Measurements from ENCODE around the gene KIF18A. TPM values are rescaled to one million over a fixed set of nuclear protein-coding genes. Genes with fewer than 3 reads are reported as not detected.

KIF18A gene
- total RNA-seq, 1 donor from 2014 or later, result 14.7 TPM

DNA sequence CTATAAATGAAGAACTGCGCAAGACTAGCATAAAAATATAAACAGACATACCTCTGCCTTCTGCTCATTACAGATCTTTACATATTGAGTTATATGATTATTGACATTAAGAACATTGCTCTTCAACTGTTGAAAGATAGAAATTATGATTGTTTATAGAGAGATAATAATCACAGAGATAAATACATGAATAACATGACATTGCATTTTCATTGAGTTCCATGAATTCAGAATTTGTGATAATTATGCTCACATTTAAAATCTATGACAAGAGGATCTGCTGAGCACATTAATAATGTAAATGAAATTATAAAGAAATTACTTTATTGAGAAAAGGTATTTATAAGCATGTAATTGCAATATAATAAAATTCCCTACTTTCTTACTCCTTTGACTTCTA is 24.8 kb downstream of the KIF18A start:
- H3K4me3 Mint-ChIP-seq, result no peak overlapping the region
- H3K27ac Mint-ChIP-seq, result no peak overlapping the region
- H3K4me1 Mint-ChIP-seq, result no peaks in the 10 kb centered on the region
- H3K27me3 Mint-ChIP-seq (ENCODE audit: low read depth), result no peaks in the 10 kb centered on the region
- DNase-seq (ENCODE audit: low spot score in 2 of 2, unreplicated experiment in 2 of 2), result no peak
- peaks cover 19% of the 10 kb centered on the region for H3K36me3 Mint-ChIP-seq
- no peaks in the 10 kb centered on the region for H3K9me3 Mint-ChIP-seq
- TF ChIP-seq CTCF (IDR thresholded peaks at IDR 0.05; ENCODE audit: unreplicated experiment), result no peak

DNA sequence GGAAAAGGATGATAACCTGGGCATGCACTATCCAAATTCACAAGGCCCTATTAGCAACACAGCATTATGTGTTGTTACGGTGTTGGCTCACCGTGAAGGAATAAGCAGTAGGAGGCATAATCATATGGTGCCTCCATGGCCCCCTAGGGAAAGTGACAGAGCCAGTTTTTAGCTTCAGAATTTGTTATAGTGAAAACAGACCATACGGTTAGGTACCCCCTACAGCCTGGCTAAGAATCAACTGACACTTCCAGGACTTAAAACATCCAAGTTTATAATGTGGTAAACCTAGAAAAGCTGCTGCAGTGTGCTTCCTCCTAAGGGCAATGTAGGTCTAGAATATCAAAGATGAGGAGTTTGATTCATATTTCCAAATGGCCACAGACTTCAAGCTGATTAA is 30.4 kb downstream of the KIF18A start:
- H3K27me3 Mint-ChIP-seq (ENCODE audit: low read depth), result no peaks in the 10 kb centered on the region
- no peak overlapping the region for H3K27ac Mint-ChIP-seq
- peaks cover 3% of the 10 kb centered on the region for H3K4me1 Mint-ChIP-seq
- H3K4me3 Mint-ChIP-seq, result no peak overlapping the region
- H3K9me3 Mint-ChIP-seq, result no peaks in the 10 kb centered on the region
- DNase-seq (ENCODE audit: low spot score in 2 of 2, unreplicated experiment in 2 of 2), result no peak
- no peak for TF ChIP-seq CTCF (IDR thresholded peaks at IDR 0.05; ENCODE audit: unreplicated experiment)
- H3K36me3 Mint-ChIP-seq, result peaks cover 9% of the 10 kb centered on the region

DNA sequence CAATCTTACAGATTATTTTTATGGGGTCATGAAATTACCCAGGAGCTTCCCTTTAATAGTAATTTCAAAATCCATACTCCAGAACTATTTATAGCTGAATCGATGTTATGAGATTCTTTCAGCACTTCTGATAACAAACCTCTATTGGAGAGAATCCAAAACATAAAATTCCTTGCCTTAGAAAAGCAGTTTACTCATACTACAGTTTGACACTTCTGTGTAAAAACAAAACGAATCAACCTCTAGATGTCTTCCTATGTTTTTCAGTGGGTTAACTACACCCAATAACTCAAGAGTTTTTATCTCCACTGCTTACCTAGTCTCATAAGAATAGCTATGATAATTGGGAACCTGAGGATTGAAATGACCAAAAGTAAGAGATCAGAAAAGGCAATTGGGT is 35.6 kb downstream of the KIF18A start:
- TF ChIP-seq CTCF (IDR thresholded peaks at IDR 0.05; ENCODE audit: unreplicated experiment), result no peak
- Mint-ChIP-seq H3K27me3 (ENCODE audit: low read depth) (no peaks in the 10 kb centered on the region), H3K4me3 (no peak overlapping the region), H3K4me1 (peaks cover 10% of the 10 kb centered on the region), H3K27ac (peak overlapping the region; percentile 32), H3K9me3 (no peaks in the 10 kb centered on the region), H3K36me3 (peaks cover 3% of the 10 kb centered on the region)
- DNase-seq (ENCODE audit: low spot score in 2 of 2, unreplicated experiment in 2 of 2), result no peak

DNA sequence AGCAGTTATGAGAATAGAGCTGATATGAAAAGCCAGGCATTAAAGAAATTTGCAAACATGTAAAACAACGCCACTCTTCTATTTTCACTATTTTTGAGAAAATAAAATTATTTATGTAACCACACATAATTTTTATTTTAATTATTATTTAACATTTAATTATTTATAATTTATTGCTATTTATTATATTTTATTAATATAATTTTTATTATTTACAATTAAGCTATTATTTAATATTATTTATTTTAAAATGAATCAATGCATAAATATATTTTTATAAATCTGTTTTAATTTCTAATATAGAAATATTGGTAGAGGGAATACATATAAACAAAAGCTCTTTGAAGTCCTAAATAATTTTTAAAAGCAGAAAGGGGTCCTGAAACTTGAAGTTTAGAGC is 36.7 kb downstream of the KIF18A start:
- H3K4me3 Mint-ChIP-seq, result no peak overlapping the region

DNA sequence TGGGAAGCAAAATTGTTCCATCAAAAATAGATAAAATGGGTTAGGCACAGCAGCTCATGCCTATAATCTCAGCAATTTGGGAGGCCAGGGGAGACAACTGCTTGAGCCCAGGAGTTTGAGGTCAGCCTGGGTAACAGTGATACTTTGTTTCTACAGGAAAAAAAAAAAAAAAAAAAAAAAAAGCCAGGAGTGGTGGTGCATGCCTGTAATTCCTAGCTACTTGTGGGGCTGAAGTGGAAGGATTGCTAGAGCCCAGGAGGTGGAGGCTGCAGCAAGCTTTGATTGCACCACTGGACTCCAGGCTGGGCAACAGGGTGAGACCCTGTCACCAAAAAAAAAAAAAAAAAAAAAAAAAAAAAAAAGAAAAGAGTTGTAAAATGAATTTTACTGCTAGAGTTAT is 49.6 kb downstream of the KIF18A start:
- no peak for TF ChIP-seq CTCF (IDR thresholded peaks at IDR 0.05; ENCODE audit: unreplicated experiment)
- Mint-ChIP-seq H3K36me3 (peaks cover 16% of the 10 kb centered on the region), H3K27me3 (ENCODE audit: low read depth) (no peaks in the 10 kb centered on the region), H3K27ac (no peak overlapping the region), H3K4me1 (peaks cover 4% of the 10 kb centered on the region), H3K9me3 (peaks cover 5% of the 10 kb centered on the region), H3K4me3 (no peak overlapping the region)
- DNase-seq (ENCODE audit: low spot score in 2 of 2, unreplicated experiment in 2 of 2), result no peak

More for the DNA sequence above, 36.7 kb downstream of the KIF18A start:
- Mint-ChIP-seq H3K4me1 (peaks cover 10% of the 10 kb centered on the region), H3K27ac (no peak overlapping the region), H3K27me3 (ENCODE audit: low read depth) (no peaks in the 10 kb centered on the region), H3K36me3 (peaks cover 3% of the 10 kb centered on the region), H3K9me3 (no peaks in the 10 kb centered on the region)
- no peak for TF ChIP-seq CTCF (IDR thresholded peaks at IDR 0.05; ENCODE audit: unreplicated experiment)
- DNase-seq (ENCODE audit: low spot score in 2 of 2, unreplicated experiment in 2 of 2), result no peak

DNA sequence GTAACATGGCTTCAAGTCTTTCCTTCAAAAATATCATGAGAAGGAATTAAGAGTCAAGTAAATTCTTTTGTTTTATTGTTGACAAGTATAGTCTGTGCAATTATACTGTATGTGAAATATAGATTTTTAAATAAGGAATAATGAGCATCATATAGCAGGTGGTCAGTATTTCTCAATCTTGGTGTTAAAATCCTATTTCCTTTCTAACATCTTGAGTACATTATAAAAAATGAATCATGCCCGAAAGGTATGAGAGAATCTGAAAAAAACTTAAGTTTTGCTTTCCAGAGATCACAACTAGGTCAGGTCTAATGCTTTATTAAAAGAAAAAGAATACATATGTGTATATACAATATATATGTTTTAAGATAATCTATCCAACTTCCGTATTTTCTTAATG is 53.1 kb downstream of the KIF18A start:
- H3K27ac Mint-ChIP-seq, result no peak overlapping the region
- no peak for TF ChIP-seq CTCF (IDR thresholded peaks at IDR 0.05; ENCODE audit: unreplicated experiment)
- peaks cover 12% of the 10 kb centered on the region for H3K36me3 Mint-ChIP-seq
- no peak for DNase-seq (ENCODE audit: low spot score in 2 of 2, unreplicated experiment in 2 of 2)
- peaks cover 5% of the 10 kb centered on the region for H3K9me3 Mint-ChIP-seq
- H3K27me3 Mint-ChIP-seq (ENCODE audit: low read depth), result no peaks in the 10 kb centered on the region
- H3K4me1 Mint-ChIP-seq, result peaks cover 13% of the 10 kb centered on the region
- H3K4me3 Mint-ChIP-seq, result no peak overlapping the region

Measured in mesothelial cell of epicardium (in vitro differentiated cells).